ENCODE data around the gene ITPRIPL1.
A peak's percentile ranks its signal among the peaks of the same experiment; 100 is the strongest.
"Not testable (repeated sequence)": the region's sequence is repeated elsewhere in the genome, so short reads cannot be mapped to it uniquely, and the experiment has no call there.

Gene ITPRIPL1

GRCh38 chr2:96325041-96325883 lies at the start of gene ITPRIPL1:
ITPRIPL1 (plus strand) TSS chr2:96325317; CDS start chr2:96325840, 523 bp downstream.
- DNase-seq = no peak

- no peak for DNase-seq
Measured at GRCh38 chr2:96276787-96277499, 48.2 kb upstream of the ITPRIPL1 start.

- DNase-seq = no peak
Measured at GRCh38 chr2:96287273-96287856, 37.8 kb upstream of the ITPRIPL1 start.

GRCh38 chr2:96291751-96292150 lies 33.4 kb upstream of the ITPRIPL1 start:
- peak in 1 of 2 experiments; percentile 28 for DNase-seq

- DNase-seq = not testable (repeated sequence)
Measured at GRCh38 chr2:96294271-96294670, 30.8 kb upstream of the ITPRIPL1 start.

DNA sequence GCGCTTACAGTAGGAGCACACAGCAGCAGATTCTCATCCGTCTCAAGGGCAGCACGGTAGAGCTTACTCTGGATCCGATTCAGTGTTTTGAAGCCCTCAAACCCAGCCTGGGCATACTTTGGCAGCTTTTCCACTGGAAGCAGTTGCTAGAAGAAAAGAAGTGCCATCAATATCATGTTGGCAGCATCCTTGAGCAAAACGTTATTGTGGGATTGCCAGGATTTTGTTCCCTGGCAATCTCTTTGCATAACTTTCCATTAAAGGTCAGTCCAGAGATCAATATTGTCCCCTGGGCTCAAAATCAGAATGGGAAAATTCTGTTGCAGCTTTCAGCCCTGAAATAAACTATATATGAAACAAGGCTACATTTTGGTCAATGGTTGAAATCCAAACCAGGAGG lies 28.2 kb upstream of the ITPRIPL1 start:
- no peak for DNase-seq

DNA sequence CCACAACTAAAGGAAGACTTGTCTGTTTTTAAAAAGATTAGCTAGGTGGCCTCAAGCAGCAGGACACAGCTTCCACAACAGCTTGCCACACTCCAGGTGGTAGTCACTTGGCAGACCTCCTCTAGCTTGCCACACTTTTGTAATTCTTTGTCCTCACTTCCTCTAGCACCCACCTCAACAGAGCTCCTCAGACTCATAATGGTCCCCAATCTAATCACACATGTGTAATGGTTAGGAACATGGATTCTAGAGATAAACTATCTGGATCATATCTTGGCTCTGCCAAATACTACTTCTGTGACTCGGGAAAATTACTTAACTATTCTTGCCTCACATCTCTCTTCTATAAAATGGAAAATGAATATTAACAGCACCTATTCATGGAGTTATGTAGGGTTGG lies 23.3 kb upstream of the ITPRIPL1 start:
- DNase-seq = no peak

DNA sequence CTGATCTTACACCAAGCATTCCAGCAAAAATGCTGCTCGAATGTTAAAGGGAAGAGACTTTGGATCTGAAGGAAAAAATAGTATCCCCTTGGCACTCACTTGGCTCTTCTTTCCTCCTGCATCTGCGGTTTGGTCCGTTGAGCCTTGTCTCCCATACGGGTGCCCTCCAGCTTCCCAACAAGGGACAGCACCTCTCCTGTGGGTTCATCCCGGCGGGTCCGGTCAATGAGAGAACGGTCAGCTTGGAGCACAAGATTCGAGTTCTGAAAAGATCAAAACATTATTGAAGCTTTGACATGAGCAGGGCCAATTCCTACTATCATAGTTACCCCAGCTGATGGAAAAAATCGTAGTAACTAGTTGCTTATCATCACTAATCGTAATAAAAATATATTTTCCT lies 20.5 kb upstream of the ITPRIPL1 start:
- no peak for DNase-seq

- DNase-seq = peak; percentile 80 to 81
Measured at GRCh38 chr2:96305091-96305978, 19.8 kb upstream of the ITPRIPL1 start, which contains the start of gene SNRNP200. SNRNP200 (minus strand) TSS chr2:96305546; CDS start chr2:96305437, 109 bp downstream.

GRCh38 chr2:96305979-96306308 lies 19.2 kb upstream of the ITPRIPL1 start:
- DNase-seq = no peak

- DNase-seq = no peak
Measured at GRCh38 chr2:96306370-96306769, 18.7 kb upstream of the ITPRIPL1 start.

GRCh38 chr2:96308248-96308647 lies 16.9 kb upstream of the ITPRIPL1 start:
- no peak for DNase-seq

DNA sequence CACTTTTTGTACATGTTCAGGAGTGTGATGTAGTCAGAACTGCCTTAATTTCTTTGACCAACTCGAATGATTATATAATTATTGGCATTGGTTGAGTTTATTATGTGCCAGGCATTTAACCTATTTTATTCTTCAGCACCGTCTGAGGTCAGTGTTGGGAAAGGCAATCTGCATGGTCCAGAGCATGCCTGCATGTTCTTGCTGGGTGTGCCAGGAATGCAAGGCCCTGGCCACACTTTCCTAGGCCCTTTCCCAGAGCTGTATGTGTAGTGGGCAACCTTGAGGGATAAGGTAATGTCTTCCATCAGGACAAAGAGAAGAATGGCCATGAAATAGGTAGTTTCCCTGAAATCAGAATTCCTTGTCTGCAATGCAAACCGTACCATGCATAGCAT lies 10.1 kb upstream of the ITPRIPL1 start:
- no peak for DNase-seq

DNA sequence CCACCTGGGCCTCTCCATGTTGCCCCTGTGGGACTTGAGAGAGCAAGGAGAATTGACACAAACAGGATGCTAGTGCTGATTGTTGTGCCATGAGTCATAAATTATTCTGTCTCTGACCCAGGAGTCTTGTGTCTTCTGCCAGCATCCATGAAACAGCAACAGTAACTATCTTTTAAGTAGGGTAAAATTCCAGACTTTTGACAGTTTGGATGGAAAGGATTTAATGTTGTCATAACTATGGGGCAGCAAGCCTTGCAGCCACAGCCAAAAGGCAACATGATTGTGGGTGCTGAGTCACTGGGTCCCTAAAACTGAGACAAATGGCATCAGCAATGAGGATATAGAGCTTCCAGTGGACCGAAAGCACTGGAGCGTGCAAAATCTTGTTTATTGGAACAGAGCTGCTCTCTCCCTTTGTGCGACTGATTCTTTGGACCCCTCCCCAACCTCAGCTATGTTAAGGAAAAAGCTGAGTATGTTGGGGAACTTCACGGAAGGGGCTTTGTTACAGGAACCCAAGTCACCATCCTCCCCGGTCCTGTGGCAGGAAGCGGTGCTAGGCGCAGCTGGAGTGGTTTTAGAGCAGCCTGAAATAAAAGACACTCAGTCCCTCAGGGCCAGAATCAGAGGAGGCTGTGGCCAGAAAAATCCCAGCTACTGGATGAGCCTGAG lies 9.6 kb upstream of the ITPRIPL1 start:
- DNase-seq = peak; percentile 61

- DNase-seq = no peak
Measured at GRCh38 chr2:96316999-96317398, 8.1 kb upstream of the ITPRIPL1 start.

DNA sequence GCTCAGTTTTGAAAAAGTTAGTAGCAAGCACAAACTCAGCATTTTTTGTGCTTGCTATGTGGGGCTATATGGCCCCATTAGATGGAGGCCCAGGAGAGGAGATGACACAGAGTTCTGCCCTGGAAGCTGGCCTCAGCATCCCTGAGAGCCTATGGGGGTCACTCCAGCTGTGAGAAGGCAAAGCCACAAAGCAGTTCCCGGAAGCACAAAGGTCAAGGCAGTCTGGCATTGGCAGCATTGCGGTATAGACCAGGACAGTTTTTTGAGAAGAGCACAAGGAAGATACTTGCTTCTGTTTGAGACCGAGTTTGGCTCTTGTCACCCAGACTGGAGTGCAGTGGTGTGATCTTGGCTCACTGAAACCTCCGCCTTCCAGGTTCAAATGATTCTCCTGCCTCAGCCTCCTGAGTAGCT lies 7.5 kb upstream of the ITPRIPL1 start:
- DNase-seq = no peak

DNA sequence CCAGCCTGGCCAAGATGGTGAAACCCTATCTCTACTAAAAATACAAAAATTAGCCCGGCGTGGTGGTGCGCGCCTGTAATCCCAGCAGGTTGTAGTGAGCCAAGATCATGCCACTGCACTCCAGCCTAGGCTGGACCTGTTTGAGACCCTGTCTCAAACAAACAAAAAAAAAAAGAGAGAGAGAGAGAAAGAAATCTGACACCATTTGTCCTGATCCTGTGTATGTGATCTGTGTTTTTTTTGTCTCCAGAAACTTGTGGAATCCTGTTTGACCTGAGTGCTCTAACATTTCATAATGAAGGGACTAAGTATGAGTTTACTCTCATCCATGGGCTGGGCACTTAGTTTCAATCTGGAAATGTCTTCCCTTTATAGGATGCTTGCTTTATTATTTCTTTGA lies 6.4 kb upstream of the ITPRIPL1 start:
- DNase-seq = no peak

GRCh38 chr2:96319396-96319795 lies 5.7 kb upstream of the ITPRIPL1 start:
- DNase-seq = no peak

DNA sequence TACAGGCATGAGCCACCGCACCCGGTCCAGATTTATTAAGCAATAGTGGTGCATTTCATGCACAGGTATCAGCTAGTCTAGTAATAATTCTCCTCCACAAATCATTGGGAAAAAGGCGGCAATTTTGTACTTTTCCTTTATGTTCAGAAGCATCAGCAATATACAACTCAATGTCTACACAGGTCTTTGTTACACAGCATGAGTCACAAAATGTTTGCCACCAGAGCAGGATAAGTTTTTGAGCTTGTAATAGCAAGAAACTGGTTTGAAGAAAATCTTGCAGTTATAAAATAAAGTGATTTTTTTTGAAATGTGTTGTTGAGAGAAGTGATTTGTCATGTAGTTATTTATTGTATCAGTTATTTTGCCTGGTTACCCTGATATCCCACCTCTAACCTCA lies 4.8 kb upstream of the ITPRIPL1 start:
- no peak for DNase-seq

DNA sequence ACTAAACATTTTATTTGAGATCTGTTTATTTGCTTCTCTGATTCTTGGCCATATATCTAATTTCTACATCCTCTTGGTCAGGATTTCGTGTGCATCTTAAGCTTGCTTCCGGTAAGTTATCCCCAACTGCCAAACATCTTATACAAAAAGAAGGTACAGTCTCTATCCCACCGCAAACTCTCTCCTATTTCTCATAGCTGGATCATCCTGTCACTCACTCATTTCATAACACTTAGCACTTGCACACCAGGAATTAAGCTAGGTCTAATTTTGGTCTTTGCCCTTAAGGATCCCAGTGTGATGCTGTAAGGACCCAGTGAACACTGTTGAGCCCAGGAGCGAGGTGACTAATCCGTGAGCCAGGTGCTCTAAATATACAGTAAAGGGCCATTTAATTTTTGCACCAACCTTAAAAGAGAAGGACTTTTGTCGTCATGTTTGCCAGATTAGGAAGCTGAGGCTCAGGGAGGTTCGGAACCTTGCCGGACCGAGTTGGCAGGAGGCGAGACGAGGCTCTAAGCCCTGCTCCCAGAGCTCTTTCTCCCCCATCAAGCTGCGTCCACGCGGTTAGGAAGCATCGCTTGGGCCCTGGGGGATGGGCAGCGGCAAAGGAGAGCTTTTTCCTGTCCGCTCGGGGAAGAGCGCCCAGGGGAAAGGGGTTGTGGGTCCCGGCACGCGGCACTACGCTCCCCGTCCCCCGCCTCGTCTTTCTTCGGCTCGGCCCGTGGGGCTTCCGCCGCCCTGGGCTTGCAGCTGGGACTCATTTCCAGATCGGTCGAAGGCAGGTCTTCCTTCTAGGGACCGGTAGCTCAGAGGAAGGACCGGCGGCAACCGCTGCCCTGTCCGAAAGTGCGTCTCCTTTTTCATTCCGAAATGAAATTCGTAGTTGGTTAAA lies 4.1 kb upstream of the ITPRIPL1 start:
- DNase-seq = no peak

- no peak for DNase-seq
Measured at GRCh38 chr2:96323849-96324248, 1.3 kb upstream of the ITPRIPL1 start.

All from AML-193 (cell line).